GM12872 (cell line): ENCODE measurements around the gene MGRN1.

Source experiments
- CTCF ChIP-seq: IDR thresholded peaks from 3 replicates; pipeline ENCODE4 v1.5.1; 2011; ENCODE audit warnings: low read depth, mild to moderate bottlenecking, low read length, moderate library complexity; ENCODE audit not compliant: insufficient read depth

The MGRN1 gene

GRCh38 chr16:4659363-4660353 is 35.0 kb downstream of the MGRN1 start:
- TF ChIP-seq CTCF, result no peak

- TF ChIP-seq CTCF, result no peak
These were observed 35.9 kb downstream of the MGRN1 start for GRCh38 chr16:4660454-4661007.

- no peak for TF ChIP-seq CTCF
These were observed 37.0 kb downstream of the MGRN1 start for GRCh38 chr16:4661661-4662060.

- no peak for TF ChIP-seq CTCF
These were observed 38.8 kb downstream of the MGRN1 start for GRCh38 chr16:4663465-4663776.

GRCh38 chr16:4663777-4664465 is 39.3 kb downstream of the MGRN1 start:
- no peak for TF ChIP-seq CTCF

GRCh38 chr16:4664538-4665418 is 40.2 kb downstream of the MGRN1 start:
- no peak for TF ChIP-seq CTCF
